Erythroblast (primary cell): ENCODE measurements around the gene ATXN2.

ENCODE experiments used
- GATA1 ChIP-seq: IDR thresholded peaks from 2 replicates; pipeline ENCODE4 v1.6.1; 2011; ENCODE audit warnings: low read depth, mild to moderate bottlenecking, control low read depth, low read length, moderate library complexity
- POLR2A ChIP-seq: IDR thresholded peaks from 2 replicates; pipeline ENCODE4 v1.6.1; 2011; ENCODE audit warnings: mild to moderate bottlenecking, low read length

DNA sequence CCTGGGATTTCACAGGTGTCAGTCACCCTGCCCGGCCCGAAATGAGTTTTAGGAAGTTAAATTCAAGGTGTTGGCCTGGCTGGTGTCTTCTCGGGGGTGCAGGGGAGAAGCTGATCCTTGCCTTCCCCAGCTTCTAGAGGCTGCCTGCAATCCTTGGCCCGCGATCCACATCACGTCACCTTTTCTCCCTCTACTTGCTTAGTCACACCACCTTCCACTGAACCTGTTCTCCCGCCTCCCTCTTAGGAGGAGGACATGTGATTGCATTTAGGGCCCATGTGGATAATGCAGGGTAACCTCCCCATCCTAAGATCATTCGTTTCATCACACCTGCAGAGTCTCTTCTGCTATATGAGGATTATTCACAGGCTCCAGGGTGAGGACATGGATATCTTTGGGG, 25.4 kb upstream of the ATXN2 start:
- TF ChIP-seq POLR2A (no peak), GATA1 (no peak)
